ENCODE measurements around the gene PCDH12. TPM values are rescaled to one million over a fixed set of nuclear protein-coding genes. Genes with fewer than 3 reads are reported as not detected.

Gene PCDH12
- total RNA-seq, 1 experiment from 2014 or later: not detected

DNA sequence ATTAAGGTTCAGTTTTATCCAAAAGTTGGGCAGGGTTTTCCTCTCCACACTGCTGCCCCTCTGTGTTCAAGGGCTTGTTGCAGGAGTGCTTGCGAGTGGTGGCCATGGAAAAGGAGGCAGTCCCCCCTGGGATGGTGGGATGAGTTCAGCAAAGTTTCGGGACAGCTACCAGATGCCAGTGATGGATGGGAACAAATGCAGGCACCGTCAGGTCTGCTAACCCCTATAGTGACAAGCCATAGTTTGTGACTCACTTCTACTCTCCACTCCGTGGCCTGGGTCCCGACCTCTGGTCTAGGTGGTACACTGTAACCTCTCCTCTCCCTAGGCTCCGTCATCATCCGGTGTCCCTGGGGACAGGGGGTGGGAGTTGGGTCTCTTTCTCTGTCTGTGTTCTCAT is 7.1 kb upstream of the PCDH12 start:
- Histone ChIP-seq H3K27ac (ENCODE audit: low read length) (no peak overlapping the region), H3K27me3 (ENCODE audit: control insufficient read depth, insufficient read depth, low read length) (no peaks in the 10 kb centered on the region), H3K4me3 (ENCODE audit: low read depth in 2 of 2, low read length in 2 of 2) (no peak overlapping the region), H3K36me3 (ENCODE audit: control insufficient read depth, insufficient read depth, low read length) (peaks cover 6% of the 10 kb centered on the region; the same call in 1 of the 2 replicates), H3K4me1 (ENCODE audit: control insufficient read depth, insufficient read depth, low read length) (peaks cover 7% of the 10 kb centered on the region), H3K9me3 (ENCODE audit: control insufficient read depth, insufficient read depth, low read depth, low read length) (no peaks in the 10 kb centered on the region)
- ATAC-seq (no peak), DNase-seq (ENCODE audit: low read depth, low spot score) (no peak)
- in situ Hi-C loops (cut with HindIII; ENCODE audit: low pct_unique_long_range_greater_than_20kb, low sequenced_read_pairs) (no loop called here), intact Hi-C loops (cut with micrococcal nuclease; ENCODE audit: unreplicated experiment) (loop anchor here (10.0 kb wide), 1 partner anchor 300 kb away; no protein-coding TSS in a partner anchor)
- no TSS peak for BruUV-seq (replicated peaks)
- ChIA-PET CTCF (no interaction called here), POLR2A (no interaction called here)
- TF ChIP-seq TCF7L2 (IDR thresholded peaks at IDR 0.05; ENCODE audit: low read depth, low read length) (no peak), SIN3A (IDR thresholded peaks at IDR 0.05; ENCODE audit: borderline replicate concordance, insufficient read depth, low read depth, low read length) (no peak), POLR2AphosphoS5 (IDR thresholded peaks at IDR 0.05; ENCODE audit: low read depth, low read length) (no peak)
- TF ChIP-seq, protein P1, sequence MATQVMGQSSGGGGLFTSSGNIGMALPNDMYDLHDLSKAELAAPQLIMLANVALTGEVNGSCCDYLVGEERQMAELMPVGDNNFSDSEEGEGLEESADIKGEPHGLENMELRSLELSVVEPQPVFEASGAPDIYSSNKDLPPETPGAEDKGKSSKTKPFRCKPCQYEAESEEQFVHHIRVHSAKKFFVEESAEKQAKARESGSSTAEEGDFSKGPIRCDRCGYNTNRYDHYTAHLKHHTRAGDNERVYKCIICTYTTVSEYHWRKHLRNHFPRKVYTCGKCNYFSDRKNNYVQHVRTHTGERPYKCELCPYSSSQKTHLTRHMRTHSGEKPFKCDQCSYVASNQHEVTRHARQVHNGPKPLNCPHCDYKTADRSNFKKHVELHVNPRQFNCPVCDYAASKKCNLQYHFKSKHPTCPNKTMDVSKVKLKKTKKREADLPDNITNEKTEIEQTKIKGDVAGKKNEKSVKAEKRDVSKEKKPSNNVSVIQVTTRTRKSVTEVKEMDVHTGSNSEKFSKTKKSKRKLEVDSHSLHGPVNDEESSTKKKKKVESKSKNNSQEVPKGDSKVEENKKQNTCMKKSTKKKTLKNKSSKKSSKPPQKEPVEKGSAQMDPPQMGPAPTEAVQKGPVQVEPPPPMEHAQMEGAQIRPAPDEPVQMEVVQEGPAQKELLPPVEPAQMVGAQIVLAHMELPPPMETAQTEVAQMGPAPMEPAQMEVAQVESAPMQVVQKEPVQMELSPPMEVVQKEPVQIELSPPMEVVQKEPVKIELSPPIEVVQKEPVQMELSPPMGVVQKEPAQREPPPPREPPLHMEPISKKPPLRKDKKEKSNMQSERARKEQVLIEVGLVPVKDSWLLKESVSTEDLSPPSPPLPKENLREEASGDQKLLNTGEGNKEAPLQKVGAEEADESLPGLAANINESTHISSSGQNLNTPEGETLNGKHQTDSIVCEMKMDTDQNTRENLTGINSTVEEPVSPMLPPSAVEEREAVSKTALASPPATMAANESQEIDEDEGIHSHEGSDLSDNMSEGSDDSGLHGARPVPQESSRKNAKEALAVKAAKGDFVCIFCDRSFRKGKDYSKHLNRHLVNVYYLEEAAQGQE (IDR thresholded peaks at IDR 0.05; ENCODE audit: insufficient read depth in 1 of 2, low read depth in 2 of 2, low read length in 1 of 2): no peak
- TF ChIP-seq, protein P2, sequence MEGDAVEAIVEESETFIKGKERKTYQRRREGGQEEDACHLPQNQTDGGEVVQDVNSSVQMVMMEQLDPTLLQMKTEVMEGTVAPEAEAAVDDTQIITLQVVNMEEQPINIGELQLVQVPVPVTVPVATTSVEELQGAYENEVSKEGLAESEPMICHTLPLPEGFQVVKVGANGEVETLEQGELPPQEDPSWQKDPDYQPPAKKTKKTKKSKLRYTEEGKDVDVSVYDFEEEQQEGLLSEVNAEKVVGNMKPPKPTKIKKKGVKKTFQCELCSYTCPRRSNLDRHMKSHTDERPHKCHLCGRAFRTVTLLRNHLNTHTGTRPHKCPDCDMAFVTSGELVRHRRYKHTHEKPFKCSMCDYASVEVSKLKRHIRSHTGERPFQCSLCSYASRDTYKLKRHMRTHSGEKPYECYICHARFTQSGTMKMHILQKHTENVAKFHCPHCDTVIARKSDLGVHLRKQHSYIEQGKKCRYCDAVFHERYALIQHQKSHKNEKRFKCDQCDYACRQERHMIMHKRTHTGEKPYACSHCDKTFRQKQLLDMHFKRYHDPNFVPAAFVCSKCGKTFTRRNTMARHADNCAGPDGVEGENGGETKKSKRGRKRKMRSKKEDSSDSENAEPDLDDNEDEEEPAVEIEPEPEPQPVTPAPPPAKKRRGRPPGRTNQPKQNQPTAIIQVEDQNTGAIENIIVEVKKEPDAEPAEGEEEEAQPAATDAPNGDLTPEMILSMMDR (IDR thresholded peaks at IDR 0.05): no peak

DNA sequence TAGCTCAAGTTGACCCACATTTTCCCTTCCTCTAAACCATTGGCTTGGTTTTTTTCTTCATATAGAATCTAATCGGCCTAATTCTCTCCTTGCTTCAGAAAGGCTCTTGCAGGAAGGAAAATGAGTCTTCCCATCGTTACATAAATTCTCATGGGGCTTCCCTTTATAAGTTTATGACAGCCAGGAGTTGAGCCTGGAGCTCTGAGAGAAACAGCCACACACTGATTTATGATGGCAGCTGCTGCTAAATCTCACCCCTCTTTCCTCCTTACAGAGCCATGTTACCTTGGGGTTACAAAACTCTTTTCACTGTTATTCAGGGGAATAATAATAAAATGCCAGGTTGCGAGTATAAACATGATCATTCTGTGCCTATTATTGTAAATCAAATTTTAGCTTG is 5.7 kb upstream of the PCDH12 start:
- ChIA-PET CTCF (no interaction called here), POLR2A (no interaction called here)
- TF ChIP-seq, protein P1 (IDR thresholded peaks at IDR 0.05; ENCODE audit: insufficient read depth in 1 of 2, low read depth in 2 of 2, low read length in 1 of 2): no peak
- TF ChIP-seq, protein P2 (IDR thresholded peaks at IDR 0.05): no peak
- TF ChIP-seq TCF7L2 (IDR thresholded peaks at IDR 0.05; ENCODE audit: low read depth, low read length): no peak
- no peak for TF ChIP-seq POLR2AphosphoS5 (IDR thresholded peaks at IDR 0.05; ENCODE audit: low read depth, low read length)
- TF ChIP-seq SIN3A (IDR thresholded peaks at IDR 0.05; ENCODE audit: borderline replicate concordance, insufficient read depth, low read depth, low read length): no peak
- in situ Hi-C loops (cut with HindIII; ENCODE audit: low pct_unique_long_range_greater_than_20kb, low sequenced_read_pairs): no loop called here
- Histone ChIP-seq H3K9me3 (ENCODE audit: control insufficient read depth, insufficient read depth, low read depth, low read length) (no peaks in the 10 kb centered on the region), H3K36me3 (ENCODE audit: control insufficient read depth, insufficient read depth, low read length) (no peaks in the 10 kb centered on the region), H3K4me3 (ENCODE audit: low read depth in 2 of 2, low read length in 2 of 2) (no peak overlapping the region), H3K27me3 (ENCODE audit: control insufficient read depth, insufficient read depth, low read length) (no peaks in the 10 kb centered on the region), H3K27ac (ENCODE audit: low read length) (no peak overlapping the region), H3K4me1 (ENCODE audit: control insufficient read depth, insufficient read depth, low read length) (peaks cover 4% of the 10 kb centered on the region; the same call in 1 of the 2 replicates)
- BruUV-seq (replicated peaks): no TSS peak
- intact Hi-C loops (cut with micrococcal nuclease; ENCODE audit: unreplicated experiment): loop anchor here (10.0 kb wide), 1 partner anchor 299 kb away; no protein-coding TSS in a partner anchor
- no peak for ATAC-seq
- DNase-seq (ENCODE audit: low read depth, low spot score): no peak

All from Panc1 (cell line).